ENCODE measurements around the gene PDPR.
"Not testable (repeated sequence)": the region's sequence is repeated elsewhere in the genome, so short reads cannot be mapped to it uniquely, and the experiment has no call there.

Gene PDPR

DNA sequence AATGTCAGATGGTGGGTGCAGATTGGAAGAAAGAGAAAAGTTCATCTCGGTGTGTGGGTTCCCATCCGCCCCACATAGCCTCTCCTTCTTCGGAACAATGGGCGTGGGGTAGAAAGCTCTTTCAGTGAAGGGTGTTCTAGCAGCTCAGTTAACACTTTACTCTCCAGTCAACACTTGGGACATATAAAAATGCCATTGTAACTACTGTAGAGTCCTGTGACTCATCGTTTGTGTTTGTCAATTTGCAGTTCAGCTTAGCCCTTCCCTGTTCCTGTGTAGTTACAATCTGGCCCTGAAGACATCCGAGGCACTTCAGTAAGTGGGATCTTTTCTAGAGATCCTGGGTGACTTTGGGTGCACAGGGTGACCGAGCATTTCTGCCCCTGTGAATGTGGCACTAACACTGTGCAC lies 47.9 kb downstream of the PDPR start:
- peak; percentile 34 for DNase-seq (ENCODE audit: low read depth)
- TF ChIP-seq, protein P1, sequence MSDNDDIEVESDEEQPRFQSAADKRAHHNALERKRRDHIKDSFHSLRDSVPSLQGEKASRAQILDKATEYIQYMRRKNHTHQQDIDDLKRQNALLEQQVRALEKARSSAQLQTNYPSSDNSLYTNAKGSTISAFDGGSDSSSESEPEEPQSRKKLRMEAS (IDR thresholded peaks at IDR 0.05; ENCODE audit: low read depth, low read length), result no peak
- TF ChIP-seq, protein P2, sequence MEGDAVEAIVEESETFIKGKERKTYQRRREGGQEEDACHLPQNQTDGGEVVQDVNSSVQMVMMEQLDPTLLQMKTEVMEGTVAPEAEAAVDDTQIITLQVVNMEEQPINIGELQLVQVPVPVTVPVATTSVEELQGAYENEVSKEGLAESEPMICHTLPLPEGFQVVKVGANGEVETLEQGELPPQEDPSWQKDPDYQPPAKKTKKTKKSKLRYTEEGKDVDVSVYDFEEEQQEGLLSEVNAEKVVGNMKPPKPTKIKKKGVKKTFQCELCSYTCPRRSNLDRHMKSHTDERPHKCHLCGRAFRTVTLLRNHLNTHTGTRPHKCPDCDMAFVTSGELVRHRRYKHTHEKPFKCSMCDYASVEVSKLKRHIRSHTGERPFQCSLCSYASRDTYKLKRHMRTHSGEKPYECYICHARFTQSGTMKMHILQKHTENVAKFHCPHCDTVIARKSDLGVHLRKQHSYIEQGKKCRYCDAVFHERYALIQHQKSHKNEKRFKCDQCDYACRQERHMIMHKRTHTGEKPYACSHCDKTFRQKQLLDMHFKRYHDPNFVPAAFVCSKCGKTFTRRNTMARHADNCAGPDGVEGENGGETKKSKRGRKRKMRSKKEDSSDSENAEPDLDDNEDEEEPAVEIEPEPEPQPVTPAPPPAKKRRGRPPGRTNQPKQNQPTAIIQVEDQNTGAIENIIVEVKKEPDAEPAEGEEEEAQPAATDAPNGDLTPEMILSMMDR (IDR thresholded peaks at IDR 0.05; ENCODE audit: low read depth, low read length), result no peak
- no peak for TF ChIP-seq MYC (IDR thresholded peaks at IDR 0.05; ENCODE audit: low read depth, low read length)
- no peak for TF ChIP-seq POLR2A (IDR thresholded peaks at IDR 0.05; ENCODE audit: extremely low read depth, insufficient read length)
- H3K4me3 ChIP-seq (ENCODE audit: low read depth, low read length), result no peak overlapping the region

DNA sequence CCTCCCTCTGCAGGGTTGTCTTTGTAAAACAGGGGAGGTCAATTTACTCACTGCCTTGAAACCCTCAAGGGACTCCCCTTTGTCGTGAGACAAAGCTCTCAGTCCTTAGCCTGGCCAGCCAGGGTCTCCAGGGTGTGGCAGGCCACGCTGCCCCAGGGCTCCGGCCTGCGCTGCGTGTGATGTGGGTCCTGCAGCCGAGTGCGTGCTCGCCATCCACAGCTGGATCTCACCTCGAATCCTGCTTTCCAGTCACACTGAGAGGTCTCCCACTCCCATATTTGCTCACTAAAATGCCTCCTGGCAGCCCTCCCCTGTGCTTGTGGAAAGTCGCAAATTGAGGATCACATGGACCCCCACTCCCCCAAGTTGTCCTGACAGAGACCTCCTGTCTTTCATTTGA lies 49.5 kb downstream of the PDPR start:
- TF ChIP-seq, protein P1 (IDR thresholded peaks at IDR 0.05; ENCODE audit: low read depth, low read length), result no peak
- TF ChIP-seq POLR2A (IDR thresholded peaks at IDR 0.05; ENCODE audit: extremely low read depth, insufficient read length) (no peak), MYC (IDR thresholded peaks at IDR 0.05; ENCODE audit: low read depth, low read length) (no peak)
- TF ChIP-seq, protein P2 (IDR thresholded peaks at IDR 0.05; ENCODE audit: low read depth, low read length), result no peak
- H3K4me3 ChIP-seq (ENCODE audit: low read depth, low read length), result no peak overlapping the region

DNA sequence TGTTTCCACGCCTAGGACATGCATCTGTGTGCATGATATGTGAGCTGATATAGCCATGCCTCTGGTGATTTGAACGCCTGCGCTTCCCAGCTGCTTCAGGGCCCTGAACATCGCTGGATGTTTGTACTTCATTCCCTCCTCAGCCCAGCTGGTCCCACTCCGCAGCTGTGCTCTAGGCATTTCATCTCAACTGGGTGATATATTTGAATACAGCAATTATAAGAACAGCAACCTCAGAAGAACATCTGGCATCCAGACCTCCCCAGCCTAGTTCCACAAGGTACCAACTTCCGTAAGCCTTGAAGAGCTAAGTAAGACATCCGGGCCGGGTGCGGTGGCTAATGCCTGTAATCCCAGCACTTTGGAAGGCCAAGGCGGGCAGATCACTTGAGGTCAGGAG lies 52.6 kb downstream of the PDPR start:
- H3K4me3 ChIP-seq (ENCODE audit: low read depth, low read length); DNase-seq (ENCODE audit: low read depth): not testable (repeated sequence)

More for the DNA sequence above, 49.5 kb downstream of the PDPR start:
- no peak for DNase-seq (ENCODE audit: low read depth)

DNA sequence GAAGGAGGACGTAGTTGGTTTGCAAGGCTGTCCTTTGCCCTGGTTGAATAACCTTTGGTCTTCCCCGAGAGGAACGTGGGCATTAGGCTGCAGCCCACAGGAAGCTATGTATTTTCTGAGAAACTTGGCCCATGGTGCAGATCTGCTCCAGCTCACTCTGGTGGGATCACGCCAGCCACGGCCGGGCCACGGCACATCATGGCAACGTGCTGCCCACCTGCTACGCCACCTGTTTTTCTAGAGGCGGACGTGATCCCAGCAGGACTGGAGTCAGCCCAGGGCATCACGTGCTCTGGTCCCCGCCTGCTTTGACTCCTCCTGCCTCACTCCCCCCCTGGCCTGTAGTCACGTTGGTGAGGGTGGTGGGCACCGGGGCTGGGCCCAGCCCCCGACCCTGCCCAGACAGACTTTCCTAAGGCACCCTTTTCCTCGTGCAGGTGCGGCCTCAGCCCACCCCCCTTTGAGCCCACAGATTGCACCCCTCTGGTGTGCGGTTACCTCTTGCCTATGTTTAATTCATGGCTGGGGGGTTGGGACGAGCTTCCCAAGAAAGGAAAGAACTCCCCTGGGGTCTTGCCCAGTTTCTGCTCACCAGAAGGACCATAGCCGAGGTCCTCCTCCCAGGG lies 59.2 kb downstream of the PDPR start, which contains the start of gene CLEC18C:
Gene CLEC18C (plus strand): TSS at position 576 of the 626 bp plus-strand sequence. CDS start 492 bp downstream, outside the sequence.
- H3K4me3 ChIP-seq (ENCODE audit: low read depth, low read length); DNase-seq (ENCODE audit: low read depth): not testable (repeated sequence)

DNA sequence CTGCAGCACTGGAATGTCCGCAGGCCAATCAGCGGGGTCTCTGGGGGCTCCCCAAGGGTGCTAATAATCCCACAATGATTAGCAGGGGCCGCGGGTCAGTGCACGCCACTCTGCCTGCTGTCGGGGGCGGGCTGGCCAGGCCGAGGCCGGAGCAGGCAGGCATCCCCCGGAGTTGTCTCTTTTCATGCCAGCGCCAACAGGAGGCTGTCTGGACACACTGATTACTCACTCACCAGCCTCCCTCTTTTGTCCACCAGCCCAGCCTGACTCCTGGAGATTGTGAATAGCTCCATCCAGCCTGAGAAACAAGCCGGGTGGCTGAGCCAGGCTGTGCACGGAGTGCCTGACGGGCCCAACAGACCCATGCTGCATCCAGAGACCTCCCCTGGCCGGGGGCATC lies 59.8 kb downstream of the PDPR start:
- DNase-seq (ENCODE audit: low read depth); H3K4me3 ChIP-seq (ENCODE audit: low read depth, low read length): not testable (repeated sequence)

DNA sequence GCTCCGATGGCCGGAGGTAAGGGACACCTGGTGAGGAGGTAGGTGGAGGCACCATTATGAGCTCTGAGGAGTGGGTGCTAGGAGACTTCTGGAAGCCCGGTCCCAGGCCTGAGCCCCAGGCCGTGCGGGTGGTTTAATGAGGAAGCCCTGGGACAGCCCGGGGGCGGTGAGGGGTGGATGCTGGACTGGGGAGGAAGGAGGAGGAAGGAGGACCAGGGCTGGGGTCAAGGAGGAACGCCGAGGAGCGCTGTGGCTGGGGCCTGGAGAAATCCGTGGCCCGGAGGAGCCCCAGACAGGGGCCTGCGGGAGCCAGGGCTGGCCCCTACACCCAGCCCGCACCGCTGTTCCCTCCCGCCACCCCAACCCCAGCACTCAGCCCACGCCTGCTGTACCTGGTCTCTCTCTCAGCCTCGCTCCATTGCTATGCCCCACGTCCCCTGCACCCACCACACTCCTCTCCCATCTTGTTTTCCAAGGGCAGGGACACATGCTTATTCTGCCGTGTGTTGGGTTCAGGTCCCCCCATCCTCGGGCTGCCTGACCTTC lies 60.3 kb downstream of the PDPR start:
- not testable (repeated sequence) for DNase-seq (ENCODE audit: low read depth); H3K4me3 ChIP-seq (ENCODE audit: low read depth, low read length)

DNA sequence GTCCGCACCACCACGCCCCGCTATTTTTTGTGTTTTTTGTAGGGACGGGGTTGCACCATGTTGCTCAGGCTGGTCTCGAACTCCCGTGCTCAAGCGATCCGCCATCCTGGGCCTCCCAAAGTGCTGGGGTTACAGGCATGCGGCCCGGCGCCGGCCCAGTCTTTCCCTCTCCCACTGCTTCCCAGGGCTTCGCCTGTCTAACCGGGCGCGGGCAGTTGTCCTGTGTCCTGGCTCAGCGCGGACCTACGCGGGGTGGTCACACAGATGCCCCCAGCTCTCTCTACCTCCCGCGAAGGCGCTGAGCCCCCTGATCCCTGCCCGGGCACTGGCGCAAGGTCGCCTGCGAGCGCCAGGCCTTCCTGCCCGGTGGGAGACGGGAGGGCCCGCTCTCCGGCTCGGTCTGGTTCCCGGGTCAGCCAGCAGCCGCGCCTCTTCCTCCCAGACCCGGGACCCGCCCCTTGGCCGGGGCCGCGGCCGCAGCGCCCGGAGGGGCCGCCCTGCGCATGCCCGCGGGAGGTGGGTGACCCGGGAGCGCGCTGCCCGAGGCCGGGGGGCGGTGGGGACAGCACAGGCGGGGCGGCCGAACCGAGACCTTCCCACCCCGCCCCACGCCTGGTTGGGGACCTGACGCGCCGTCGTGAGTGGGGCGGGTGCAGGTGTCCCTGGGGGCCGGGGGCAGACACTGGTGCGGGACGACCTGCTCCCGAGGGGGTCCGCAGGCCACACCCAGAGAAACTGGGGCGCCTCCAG lies 73.9 kb downstream of the PDPR start:
- H3K4me3 ChIP-seq (ENCODE audit: low read depth, low read length), result not testable (repeated sequence)

DNA sequence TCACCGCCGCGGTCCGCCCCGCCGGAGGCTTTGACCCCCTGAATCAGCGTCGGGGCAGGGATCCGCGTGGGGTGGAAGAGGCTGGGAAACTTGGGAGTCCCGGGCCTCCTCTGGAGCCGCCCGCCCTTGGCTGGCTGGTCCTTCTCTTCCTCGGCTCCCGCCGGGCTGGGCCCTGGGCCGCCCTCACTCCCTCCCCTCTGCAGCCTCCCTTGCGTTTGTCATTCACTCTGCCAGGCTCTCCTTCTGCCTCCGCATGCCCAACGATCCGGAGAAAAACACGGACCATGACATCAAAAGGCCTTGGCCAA lies 74.4 kb downstream of the PDPR start:
- H3K4me3 ChIP-seq (ENCODE audit: low read depth, low read length); DNase-seq (ENCODE audit: low read depth): not testable (repeated sequence)

More for the DNA sequence above, 73.9 kb downstream of the PDPR start:
- not testable (repeated sequence) for DNase-seq (ENCODE audit: low read depth)

DNA sequence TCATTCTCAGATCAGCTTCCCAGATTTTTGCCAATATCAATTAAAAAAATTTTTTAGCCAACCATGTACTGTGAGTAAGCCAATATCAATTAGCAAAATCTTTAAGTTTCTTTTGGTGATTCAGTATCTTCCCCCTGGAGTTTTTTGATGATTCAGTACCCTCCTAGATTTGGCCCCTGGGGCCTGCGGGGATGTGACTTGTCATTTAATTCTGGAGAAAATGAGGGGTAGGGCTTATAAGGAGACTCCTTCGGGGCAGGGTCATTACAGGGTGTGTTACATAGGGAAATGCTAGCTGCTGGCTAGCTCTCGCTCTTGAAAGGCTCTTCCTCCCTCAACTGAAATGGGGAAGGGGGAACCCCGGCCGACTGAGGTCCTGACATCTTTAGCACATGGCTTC lies 76.4 kb downstream of the PDPR start:
- DNase-seq (ENCODE audit: low read depth), result not testable (repeated sequence)

DNA sequence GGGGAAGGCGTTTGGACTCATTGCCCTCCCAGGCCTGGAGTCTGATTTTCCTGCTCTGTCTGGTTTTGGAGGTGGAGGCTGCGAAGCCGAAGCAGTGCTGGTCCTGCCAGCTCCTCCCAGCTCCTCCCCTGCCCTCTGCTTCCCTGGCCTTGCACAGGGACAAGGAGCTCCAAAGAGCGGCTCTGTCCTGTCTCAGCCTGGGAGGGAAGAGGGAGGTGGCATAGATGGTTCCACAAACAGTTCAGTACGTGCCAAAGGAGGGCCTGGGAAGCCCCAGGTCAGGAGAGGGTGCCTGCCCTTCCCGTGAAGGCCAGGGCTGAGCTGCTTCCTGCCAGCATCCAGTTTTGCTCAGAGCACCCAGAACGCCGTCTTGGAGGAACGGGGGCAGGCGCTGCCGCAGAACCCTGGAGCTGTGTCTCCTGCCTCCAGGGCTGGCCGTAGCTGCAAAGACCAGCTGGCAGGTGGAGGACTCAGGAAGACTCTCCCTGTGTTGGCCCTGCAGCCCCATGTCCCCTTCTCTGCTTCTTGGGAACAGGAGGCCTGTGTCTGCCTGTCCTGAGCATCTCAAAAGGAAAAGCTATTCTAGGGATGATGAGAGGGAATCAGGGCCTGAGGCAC lies 82.7 kb downstream of the PDPR start:
- H3K4me3 ChIP-seq (ENCODE audit: low read depth, low read length); DNase-seq (ENCODE audit: low read depth): not testable (repeated sequence)

More for the DNA sequence above, 76.4 kb downstream of the PDPR start:
- H3K4me3 ChIP-seq (ENCODE audit: low read depth, low read length), result not testable (repeated sequence)

DNA sequence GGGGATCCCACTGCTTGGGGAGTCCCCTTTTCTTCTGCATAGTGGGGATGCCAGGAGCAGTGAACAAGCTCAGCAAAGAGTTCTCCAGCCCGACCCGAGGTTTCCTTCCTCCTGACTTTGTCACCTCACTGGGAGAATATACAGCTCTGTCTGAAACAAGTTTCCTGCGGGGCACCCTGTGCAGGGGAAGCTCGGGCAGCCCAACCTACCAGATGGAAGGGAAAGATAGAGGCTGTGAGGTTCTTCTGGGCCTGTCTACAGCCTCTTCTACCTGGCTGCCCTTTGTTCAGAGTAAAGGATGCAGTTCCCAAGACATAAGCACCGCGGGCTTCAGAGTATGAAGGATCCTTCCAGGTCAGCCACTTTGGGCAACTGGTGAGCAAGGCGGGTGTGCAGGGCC lies 83.5 kb downstream of the PDPR start:
- DNase-seq (ENCODE audit: low read depth); H3K4me3 ChIP-seq (ENCODE audit: low read depth, low read length): not testable (repeated sequence)

DNA sequence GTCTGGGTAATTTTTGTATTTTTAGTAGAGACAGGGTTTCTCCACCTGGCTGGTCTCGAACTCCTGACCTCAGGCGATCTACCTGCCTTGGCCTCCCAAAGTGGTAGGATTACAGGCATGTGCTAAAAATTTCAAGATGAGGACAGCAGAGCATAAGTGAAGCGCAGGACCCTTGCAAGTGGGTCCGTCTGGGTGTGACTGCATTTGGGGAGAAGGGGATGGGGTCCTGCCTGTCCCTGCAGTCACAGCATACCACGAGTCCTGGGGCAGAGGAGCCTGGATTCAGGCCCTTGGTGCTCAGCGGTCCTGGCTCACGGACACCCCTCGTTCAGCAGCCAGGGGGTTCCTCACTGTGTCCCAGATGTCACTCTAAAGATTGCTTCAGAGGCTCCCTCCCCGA lies 84.1 kb downstream of the PDPR start:
- H3K4me3 ChIP-seq (ENCODE audit: low read depth, low read length); DNase-seq (ENCODE audit: low read depth): not testable (repeated sequence)

DNA sequence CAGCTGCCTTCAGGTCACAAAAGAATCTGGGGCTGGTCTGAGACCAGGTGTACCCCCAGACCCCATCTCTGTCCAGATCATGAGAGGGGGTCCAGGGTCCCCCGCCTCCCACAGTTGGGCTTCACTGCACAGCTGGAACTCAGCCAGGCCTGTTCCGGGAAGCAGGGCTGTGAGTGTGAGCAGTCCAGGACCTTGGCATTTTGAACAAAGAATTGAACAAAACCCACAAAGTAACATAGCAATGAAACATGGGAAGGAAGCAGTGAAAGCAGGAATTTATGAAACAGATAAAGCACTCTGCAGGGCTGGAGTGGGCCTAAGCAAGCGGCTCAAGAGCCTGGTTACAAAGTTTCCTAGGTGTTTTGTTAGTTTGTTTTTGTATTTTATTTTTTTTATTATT lies 84.5 kb downstream of the PDPR start:
- not testable (repeated sequence) for DNase-seq (ENCODE audit: low read depth); H3K4me3 ChIP-seq (ENCODE audit: low read depth, low read length)

DNA sequence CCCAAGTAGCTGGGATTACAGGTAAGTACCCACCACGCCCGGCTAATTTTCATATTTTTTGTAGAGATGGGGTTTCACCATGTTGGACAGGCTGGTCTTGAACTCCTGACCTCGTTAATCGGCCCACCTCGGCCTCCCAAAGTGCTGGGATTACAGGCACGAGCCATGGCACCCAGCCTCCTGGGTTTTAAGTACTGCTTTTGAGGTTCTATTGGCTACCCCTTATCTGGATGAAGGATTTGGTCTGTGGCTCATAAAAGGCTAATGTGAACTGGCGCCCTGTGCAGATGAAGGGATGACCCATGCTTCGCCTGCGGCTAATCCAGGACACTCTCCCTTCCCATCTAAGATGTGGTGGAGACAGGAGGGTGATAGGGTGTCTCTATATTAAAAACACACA lies 85.0 kb downstream of the PDPR start:
- not testable (repeated sequence) for H3K4me3 ChIP-seq (ENCODE audit: low read depth, low read length); DNase-seq (ENCODE audit: low read depth)

DNA sequence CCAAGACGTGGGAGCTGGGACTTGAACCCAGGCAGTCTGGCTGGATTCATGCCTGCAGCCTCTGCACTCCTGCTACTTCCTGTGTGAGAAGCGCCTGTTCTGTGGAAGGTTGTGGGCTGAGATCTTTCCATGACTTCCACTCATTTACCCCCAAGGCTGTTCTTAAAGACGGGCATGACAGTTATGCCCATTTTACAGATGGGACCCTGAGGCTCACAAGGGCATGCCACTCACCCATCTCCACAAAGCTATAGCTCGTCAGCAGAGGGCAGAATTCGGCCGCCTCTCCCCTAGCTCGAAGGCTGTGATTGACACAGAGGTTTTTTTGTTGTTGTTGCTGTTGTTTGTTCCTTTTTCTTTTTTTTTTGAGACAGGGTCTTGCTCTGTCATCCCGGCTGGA lies 85.9 kb downstream of the PDPR start:
- DNase-seq (ENCODE audit: low read depth); H3K4me3 ChIP-seq (ENCODE audit: low read depth, low read length): not testable (repeated sequence)

All from NB4 (cell line).